GM21423 (cell line): ENCODE results near the gene GUSB.
A peak's percentile ranks its signal among the peaks of the same experiment; 100 is the strongest.
"Not testable (repeated sequence)": the region's sequence is repeated elsewhere in the genome, so short reads cannot be mapped to it uniquely, and the experiment has no call there.

Source experiments
- ATAC-seq: cut with Tn5 transposase; IDR thresholded peaks from one replicate; pipeline ENCODE4 v1.9.1; 2021; ENCODE audit warnings: mild to moderate bottlenecking, moderate library complexity; ENCODE audit not compliant: unreplicated experiment

Gene GUSB

DNA sequence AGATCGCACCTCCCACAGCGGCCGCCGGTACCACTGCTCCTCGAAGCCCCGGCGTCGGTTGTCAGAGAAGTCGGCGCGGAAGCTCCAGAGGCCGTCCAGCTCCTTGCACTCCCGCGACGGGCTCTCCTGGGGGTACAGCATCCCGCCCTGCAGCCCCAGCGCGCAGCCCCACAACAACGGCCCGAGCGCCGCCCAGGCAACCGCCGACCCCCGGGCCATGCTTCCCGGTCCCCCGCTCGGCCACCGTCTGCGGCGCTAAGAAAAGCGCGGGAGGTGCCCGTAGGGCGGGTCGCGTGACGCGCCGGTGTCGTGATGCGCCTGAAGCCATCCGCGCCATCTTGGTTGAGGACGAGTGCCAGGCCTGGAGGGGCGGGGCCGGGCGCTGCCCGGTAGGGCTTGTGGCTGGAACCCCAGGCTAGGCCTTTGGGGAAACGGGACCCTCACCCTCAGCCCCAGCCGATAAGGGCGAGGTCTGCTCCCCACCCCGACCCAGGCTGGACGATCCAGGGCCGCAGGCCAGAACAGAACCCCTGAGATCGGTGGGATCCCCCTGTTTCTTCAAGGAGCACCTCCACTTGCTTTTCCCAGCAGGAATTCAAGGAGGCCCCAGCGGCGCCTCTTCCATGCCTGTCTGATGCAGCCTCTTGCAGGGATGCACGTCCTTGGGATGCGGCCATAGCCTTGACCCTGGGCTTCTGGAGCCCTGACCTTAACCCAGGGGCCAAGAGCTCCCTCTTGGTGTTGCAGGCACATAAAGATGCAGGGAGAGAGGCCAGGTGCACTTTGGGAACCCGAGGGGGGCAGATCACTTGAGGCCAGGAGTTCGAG is at the start of gene GUSB:
TSS of gene GUSB (minus strand) at position 249 of the 828 bp plus-strand sequence. CDS start at position 219, 30 bp downstream.
- peak; percentile 72 for ATAC-seq

DNA sequence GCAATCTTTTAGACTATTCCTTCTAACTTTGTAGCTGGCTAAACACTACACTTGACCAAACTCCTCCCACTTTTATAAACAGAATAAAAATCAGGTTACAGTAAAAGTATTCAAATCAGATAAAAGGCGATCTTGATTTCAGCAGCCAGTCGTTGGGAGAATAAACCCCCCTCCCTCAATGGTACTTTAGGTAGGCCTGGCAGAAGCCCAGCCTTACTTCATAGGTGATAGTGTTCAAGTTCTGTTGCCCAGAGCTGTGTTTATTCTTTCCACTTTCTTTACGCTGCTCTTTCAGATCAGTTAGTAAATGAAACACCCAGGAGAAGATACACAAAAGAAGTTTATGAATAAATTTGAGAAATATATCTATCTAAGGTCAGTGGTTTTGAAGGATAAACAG is 46.3 kb upstream of the GUSB start:
- ATAC-seq: not testable (repeated sequence)

DNA sequence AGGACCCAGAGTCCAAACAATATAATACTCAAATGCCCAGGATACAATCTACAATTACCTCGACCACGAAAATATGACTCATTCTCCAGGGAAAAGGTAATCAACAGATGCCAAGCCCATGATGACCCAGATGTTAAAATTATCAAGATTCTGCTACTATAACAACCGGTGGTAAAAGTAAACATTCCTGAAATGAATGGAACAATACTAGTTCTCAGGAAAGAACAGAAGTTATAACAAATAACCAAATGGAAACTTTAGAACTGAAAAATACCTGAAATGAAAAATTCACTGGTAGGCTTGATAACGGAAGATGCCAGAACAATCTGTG is 34.1 kb upstream of the GUSB start:
- no peak for ATAC-seq

DNA sequence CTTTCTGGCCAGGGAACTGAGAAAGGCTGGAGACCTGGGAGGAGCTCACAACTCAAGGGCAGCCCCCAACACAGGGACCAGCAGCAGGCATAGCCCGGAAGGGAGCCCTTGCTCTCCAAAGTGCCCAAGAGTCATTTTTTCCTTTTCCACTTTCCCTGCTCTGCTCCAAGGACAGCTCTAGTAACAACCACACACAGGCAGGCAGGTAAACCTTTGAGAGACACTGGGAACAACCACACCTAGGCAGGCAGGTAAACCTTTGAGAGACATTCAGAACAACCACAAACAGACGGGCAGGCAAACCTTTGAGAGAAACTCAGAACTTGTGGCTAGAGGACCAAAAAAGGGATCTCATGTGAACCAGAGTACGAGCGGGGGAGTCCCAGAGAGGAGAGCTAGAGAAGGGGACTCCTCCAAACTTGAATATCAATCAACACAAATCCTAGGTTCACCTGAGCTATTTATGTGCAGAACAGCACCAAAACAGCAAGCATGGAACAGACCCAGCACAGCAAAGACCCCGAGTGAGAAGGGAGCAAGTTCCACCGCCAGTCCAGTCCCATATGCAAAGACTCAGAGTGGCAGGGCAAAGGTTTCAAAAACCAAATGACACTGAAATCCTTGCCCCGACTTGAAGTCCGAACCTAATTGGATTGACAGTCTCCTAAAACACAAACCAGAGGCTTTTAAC is 33.6 kb upstream of the GUSB start:
- ATAC-seq: no peak

- no peak for ATAC-seq
These were observed 31.9 kb upstream of the GUSB start for GRCh38 chr7:66013938-66014337.

- no peak for ATAC-seq
These were observed 25.2 kb upstream of the GUSB start for GRCh38 chr7:66007232-66007631.

- ATAC-seq: not testable (repeated sequence)
These were observed 23.2 kb upstream of the GUSB start for GRCh38 chr7:66005115-66005671.

- not testable (repeated sequence) for ATAC-seq
These were observed 18.9 kb upstream of the GUSB start for GRCh38 chr7:66000823-66001417.

DNA sequence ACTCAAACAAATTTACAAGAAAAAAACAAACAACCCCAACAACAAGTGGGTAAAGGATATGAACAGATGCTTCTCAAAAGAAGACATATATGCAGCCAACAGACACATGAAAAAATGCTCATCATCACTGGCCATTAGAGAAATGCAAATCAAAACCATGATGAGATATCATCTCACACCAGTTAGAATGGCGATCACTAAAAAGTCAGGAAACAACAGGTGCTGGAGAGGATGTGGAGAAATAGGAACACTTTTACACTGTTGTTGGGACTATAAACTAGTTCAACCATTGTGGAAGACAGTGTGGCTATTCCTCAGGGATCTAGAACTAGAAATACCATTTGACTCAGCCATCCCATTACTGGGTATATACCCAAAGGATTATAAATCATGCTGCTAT is 13.0 kb upstream of the GUSB start:
- not testable (repeated sequence) for ATAC-seq

GRCh38 chr7:65992526-65992925 is 10.5 kb upstream of the GUSB start:
- ATAC-seq: no peak

DNA sequence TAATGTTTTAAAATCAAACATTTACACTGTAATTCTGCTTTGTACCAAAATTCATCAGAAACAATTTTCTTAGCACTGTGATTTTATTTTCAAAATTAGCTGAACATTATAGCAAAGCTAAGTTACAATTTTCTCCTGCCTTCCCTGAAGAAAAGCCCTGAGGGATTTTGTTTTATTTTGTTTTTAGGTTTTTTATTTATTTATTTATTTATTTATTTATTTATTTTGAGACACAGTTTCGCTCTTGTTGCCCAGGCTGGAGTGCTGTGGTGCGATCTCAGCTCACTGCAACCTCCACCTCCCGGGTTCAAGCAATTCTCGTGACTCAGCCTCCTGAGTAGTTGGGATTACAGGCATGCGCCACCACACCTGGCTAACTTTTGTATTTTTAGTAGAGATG is 9.8 kb upstream of the GUSB start:
- ATAC-seq: not testable (repeated sequence)

GRCh38 chr7:65989694-65990080 is 7.7 kb upstream of the GUSB start:
- ATAC-seq: no peak

DNA sequence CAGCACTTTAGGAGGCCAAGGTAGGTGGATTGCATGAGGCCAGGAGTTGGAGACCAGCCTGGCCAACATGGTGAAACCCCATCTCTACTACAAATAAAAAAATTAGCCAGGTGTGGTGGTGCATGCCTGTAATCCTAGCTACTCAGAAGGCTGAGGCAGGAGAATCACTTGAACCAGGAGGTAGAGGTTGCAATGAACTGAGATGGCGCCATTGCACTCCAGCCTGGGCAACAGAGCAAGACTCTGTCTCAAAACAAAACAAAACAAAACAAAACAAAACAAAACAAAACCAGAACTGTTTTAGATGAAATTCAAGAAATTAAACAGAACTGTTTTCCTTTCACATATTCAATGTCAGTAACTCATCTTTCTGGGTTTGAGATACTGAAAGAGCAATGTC is 6.5 kb upstream of the GUSB start:
- ATAC-seq: not testable (repeated sequence)

DNA sequence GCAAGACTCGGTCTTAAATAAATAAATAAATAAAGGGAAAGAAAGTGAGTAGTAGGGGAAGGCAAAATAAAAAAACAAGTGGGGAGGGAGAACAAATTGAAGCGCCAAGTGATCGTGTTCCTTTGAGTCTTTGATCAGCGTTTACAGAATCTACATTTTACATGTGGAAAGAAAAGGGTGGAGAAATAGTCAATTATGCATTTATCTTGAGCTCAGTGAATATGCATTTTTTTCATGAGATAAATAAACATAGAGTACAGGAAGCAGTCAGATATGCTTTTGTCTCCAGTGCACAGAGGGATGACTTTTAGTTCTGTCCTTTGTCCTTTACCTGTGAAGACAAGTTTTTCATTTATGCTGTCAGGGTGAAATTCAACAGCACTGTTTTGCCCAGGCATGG is 6.1 kb upstream of the GUSB start:
- ATAC-seq: no peak

DNA sequence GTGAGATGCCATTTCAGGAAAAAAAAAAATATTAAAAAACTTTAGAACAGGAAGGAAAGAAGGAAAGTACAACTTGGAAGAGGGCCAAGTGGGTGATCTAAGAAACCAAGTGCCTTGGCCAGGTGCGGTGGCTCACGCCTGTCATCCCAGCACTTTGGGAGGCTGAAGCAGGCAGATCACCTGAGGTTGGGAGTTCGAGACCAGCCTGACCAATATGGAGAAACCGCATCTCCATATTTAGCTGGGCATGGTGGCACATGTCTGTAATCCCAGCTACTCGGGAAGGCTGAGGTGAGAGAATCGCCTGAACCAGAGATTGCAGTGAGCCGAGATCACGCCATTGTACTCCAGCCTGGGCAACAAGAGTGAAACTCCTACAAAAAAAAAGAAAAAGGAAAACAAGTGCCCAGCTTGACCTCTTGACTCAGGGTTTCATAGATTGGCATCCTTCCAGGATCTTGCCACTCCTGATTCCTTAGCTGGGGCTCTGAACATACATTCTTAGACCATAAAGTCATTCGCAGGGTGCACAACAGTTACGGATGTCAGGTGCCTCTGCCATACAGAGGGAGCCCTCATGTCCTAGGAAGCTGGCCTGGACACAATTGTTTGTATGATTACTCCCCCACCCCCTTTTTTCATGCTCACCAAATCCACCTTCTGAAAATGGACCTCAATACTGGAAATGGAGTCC is 2.1 kb upstream of the GUSB start:
- no peak for ATAC-seq

- ATAC-seq: peak; percentile 80
These were observed 1.3 kb downstream of the GUSB start for GRCh38 chr7:65980478-65981250.

DNA sequence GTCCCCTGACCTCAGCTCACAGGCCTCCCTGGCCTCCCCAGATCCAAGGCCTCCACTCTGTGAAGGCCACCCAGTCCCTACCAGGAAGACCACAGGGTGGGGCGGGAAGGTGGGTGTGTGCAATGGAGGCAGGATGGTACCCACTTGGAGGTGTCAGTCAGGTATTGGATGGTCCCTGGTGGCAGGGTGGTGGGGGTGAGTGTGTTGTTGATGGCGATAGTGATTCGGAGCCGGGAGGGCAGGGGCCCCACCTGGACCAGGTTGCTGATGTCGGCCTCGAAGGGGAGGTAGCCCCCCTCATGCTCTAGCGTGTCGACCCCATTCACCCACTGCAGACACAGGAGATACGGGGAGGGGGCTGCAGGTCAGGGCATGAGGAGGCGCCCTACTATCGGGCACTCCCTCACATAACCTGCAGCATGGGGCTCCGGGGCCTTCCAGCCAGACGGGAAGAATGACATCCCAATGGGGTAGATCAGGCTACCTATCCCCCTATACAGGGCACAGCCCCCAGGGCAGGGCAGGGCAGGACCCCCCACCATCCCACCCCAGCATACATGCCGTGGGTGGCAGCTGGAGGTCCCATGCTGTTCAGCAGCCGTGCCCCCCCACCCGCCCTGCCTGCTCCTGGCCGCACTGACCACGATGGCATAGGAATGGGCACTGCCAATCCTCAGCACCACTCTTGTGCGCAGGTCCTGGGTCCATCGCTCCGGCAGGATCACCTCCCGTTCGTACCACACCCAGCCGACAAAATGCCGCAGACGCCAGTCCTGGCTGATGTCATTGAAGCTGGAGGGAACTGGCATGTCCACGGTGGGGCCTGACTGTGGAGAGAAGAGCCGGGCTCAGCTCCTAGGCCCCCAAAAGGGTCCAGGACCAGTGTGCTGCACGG is 2.2 kb downstream of the GUSB start:
- ATAC-seq: no peak

DNA sequence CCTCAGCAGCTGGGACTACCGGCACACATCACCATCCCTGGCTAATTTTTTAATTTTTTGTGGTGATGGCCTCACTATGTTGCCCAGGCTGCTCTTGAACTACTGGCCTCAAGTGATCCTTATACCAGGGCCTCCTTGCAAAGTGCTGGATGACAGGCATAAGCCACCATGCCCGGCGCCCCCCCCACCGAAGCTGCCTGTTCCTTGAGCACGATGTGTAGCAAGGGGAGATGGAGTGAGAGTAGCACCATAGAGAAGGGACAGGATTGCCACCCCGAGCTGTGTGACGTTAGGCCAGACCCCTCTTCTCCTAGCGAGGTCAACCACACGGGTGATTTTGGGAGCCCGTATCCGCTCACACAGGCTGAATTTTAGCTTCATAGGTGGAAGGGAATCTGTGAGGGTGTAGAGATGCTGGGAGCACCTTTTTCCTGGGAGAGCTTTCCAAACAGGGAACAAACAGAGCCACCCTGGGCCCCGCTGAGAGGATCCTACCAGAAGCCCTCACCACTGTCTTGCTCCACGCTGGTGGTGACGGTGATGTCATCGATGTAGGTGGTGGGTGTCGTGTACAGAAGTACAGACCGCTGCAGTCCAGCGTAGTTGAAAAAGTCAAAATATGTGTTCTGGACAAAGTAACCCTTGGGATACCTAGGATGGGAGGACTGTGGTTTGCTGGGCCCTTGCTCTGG is 3.0 kb downstream of the GUSB start:
- no peak for ATAC-seq
